DMS114 treated with DMSO at 0.1 percent for 48 hours (cell line): ENCODE data around the gene GCH1.
A peak's percentile ranks its signal among the peaks of the same experiment; 100 is the strongest.

Source experiments
- DNase-seq: peaks from one replicate; lab custom pipeline; 2025; ENCODE audit not compliant: unreplicated experiment; lab: John Stamatoyannopoulos, UW

Gene GCH1

DNA sequence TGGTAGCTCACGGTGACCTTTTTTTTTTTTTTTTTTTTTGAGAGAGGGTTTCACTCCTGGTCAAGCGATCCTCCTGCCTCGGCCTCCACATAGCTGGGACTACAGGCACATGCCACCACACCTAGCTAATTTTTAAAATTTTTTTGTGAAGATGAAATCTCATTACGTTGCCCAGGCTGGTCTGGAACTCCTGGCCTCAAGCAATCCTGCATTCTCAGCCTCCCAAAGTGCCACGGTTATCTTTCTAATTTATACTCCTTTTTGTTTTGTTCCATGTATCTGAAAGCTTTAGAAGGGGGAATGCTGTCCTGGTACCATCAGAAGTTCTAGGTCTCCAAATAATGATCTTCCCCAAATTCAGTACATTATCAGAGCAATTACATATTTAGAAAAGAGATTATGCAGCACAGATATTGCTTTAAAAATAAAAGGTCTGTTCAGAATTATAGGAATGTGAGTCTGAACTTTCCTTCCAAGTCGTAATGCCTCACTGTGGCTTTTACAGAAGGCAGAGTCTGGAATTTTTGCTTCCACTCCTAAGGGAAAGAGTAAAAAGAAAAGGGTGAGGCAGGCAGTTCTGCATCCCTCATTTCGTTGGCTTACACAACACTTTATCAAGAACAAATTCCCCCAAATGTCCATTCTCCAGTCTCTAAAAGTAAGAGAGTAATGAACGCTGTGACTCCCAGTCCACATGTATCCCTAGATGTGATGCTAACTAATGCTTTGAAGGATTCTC, 73.0 kb downstream of the GCH1 start:
- no peak for DNase-seq

DNA sequence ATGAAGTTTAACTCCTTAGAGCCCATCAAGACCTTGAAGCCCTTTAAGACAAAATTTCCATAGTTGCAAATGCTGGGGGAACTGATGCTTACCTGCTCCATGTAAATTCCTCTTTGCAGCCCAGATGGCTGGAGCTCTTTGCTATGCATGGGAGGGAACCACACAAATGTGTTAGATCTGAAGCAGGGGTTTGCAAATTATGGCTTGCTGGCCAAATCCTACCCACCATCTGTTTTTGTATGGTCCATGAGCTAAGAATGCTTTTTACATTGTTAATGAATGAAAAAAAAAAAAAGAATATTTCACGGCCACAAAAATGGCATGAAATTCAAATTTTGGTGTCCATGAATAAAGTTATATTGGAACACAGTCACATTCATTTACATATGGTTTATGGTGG, 74.6 kb downstream of the GCH1 start:
- DNase-seq = no peak

DNA sequence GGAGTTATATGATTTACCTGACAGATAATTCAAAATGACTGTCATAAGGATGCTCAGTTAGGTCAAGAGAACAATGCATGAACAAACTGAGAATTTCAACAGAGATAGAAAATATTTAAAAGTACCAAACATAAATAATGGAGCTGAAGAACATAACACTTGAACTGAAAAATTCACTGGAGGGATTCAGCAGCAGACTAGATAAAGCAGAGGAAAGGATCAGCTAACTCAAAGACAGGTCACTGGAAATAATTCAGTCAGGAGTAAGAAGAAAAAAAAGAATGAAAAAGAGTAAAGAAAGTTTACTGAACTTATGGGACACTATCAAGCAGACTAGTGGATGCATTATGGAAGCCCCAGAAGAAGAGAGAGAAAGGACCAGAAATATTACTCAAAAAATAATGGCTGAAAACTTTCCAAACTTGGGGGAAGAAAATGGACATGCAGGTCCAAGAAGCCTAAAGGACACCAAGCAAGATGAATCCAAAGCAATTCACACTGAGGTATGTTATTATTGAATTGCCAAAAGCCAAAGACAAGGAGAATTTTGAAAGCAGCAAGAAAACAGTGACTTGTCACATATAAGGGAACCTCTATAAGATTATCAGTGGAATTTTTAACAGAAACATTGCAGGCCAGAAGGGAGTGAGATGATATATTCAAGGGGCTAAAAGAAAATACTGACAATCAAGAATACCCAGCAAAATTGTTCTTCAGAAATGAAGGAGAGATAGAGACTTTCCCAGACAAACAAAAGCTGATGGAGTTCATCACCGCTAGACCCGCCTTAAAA, 78.7 kb downstream of the GCH1 start:
- no peak for DNase-seq

DNA sequence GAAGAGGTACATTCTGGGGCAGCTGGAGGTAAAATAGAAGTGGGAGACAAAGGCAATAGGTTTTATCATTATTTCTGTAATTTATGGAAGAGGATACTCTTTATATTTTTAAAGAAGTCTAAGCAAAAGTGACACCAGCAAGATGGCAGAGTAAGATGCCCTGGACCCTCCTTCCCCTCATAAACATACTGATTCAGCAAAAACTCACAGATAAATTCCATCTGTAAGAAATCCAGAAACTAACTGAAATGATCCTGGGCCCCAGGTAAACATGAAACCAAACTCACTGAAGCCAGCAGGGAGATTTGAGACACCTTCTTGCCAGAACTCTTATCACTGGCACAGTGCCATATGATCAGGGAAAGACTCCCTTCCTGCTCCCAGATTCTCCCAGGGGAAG, 79.9 kb downstream of the GCH1 start:
- no peak for DNase-seq

GRCh38 chr14:54818201-54819133, 84.2 kb downstream of the GCH1 start:
- no peak for DNase-seq

DNA sequence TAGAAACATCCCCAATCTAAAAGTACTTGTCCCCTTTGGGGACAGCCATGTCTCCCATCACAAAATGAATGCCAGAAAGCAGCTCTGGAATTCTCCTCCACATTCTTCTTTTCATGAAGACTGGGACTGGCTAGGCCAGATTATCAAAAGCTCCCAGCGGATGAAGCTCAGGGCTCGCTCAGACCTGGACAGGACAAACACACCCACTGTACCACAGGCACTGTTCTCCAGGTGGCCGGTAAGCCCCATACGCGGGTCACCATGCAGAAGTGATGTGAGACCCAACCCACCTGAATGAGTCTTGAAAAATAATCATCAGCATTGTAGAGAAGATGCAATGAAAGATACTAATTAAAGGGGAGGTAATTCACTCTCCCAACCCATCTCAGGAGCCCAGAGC, 85.1 kb downstream of the GCH1 start:
- no peak for DNase-seq

- no peak for DNase-seq
These were observed 86.2 kb downstream of the GCH1 start for GRCh38 chr14:54816450-54816849.

DNA sequence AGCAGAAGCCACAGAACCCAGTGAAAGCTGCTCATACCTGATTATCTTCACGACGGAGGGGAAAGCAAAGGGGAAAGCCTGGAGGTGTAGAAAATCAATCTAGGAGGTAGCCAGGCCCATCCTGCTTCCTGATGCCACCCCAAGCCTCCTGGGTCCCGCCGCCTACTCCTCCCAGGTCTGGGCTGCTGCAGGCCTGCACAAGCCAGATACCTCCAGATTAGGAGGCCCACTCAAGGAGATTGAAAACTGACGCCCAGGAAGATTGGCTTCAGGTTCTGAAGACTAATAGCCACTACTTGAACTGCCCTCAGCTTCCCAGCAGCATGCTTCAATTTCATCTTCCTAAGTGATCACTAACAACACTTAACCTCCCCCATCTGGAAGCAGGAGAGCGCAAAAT, 87.1 kb downstream of the GCH1 start:
- DNase-seq = no peak

DNA sequence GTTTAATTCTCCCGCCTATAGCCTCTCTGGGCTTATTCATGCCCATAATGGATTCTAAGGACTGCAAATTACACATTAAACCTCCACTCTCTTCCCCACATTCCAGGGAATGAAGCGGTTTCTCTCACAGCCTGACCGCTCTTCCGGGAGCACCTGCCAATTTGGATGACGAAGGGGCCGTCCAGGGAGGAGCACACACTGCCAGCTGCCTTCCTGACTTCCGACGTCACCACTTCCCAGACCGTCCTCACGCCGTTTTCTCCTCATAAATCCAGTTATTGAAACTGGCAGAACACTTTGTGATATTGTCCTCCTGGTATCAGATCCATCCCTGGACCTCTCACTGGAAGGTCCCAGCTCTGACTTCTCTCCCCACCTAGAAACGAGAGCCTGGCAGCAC, 87.6 kb downstream of the GCH1 start:
- DNase-seq = no peak

GRCh38 chr14:54814076-54814475, 88.5 kb downstream of the GCH1 start:
- no peak for DNase-seq

DNA sequence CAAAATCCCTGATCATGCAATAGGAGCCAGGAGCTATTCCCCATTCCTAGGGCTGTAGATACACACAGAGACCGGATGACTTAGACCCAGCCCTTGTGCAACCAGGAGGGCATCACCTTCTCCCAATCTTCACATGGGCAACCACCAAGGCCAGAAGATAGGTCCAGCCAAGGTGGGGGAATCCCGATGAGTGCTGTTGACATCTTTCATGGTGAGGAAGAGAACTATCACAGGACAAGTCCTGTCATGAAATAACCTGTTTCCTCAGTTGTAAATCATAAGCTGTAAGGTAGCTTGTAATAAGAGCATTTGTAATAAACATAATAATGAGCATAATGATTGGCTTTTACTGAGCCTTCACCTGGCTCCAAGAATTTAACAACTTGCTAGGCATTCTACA, 89.5 kb downstream of the GCH1 start:
- DNase-seq = no peak

DNA sequence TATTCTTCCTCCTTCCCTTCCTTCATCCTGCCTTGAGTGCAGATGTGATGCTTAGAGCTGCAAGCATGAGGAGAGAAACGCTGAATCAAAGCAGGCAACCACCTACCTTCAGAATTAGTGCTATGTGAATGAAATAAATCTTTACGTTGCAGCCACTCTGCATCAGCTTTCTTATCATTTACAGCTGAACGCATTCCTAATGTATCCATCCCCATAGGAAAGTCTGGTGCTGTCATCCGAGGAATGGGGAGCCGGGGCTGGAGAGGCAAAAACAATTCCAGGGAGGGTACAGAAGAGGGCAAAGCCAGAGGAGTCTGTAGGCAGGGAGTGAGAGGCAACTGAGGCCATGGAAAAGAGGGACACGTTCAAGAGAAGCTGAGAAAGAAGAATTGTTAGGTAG, 90.0 kb downstream of the GCH1 start:
- no peak for DNase-seq

- no peak for DNase-seq
These were observed 92.9 kb downstream of the GCH1 start for GRCh38 chr14:54809767-54810166.

- no peak for DNase-seq
These were observed 94.1 kb downstream of the GCH1 start for GRCh38 chr14:54808326-54809161.

DNA sequence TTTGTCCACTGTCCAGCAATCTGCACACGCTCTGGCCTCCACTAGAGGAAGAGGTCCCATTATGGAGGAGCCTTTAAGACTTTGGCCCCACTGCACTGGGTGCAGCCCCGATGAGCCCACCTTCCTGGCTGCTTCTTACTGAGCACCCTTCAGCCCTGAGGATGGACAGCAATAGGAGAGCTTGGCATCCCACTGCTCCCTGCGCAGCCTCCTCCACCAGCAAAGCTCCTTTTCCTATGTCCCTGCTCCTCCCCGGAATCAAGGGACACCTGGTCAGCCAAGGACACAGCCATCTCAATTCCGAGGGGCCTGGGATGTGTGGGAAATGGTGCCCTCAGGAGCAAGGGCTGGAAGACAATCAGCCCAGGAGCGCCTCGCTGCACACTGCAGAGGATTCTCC, 94.7 kb downstream of the GCH1 start:
- DNase-seq = no peak

- no peak for DNase-seq
These were observed 95.2 kb downstream of the GCH1 start for GRCh38 chr14:54807428-54807827.

- no peak for DNase-seq
These were observed 96.0 kb downstream of the GCH1 start for GRCh38 chr14:54806616-54807015.

DNA sequence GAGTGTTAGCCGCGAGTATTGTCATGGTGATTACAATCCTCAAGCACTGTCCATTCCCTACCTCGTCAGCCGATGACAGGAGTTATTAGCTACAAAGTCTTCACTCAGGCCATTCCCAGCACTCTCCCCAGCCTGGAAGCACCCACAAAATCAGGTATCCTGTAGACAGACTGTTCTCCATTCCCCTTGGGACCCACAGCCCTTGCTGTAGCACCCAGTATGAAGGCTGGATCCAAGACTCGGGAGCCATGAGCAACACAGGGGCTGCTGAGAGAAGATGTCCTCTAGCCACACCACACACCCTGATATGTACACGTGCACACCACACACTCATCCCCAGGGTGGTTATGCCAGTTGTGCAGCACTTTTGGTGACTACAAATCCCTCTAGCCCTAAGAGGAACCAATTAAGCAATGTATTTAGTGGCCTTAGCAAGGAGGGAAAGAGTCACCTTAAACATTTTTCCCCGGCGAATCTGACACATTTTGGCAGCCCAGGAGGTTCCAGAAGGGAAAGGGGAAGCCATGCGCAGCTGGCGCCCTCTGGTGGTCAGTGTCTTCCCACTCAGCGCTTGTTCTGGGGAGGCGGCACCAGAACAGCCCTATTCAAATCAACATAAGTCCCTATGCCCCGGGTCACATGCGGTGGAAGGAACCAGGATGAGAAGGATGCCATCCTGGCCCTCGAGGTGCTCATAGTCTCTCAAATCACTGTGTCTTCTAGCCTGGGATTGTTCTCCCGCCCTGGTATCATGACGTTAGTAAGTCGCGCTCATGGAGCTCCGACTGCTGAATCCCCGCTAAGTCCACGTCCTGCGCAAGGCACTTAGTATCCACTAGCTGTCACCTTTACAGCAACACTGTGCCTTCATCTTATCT, 96.9 kb downstream of the GCH1 start:
- peak; percentile 46 for DNase-seq

- no peak for DNase-seq
These were observed 97.6 kb downstream of the GCH1 start for GRCh38 chr14:54805070-54805444.

DNA sequence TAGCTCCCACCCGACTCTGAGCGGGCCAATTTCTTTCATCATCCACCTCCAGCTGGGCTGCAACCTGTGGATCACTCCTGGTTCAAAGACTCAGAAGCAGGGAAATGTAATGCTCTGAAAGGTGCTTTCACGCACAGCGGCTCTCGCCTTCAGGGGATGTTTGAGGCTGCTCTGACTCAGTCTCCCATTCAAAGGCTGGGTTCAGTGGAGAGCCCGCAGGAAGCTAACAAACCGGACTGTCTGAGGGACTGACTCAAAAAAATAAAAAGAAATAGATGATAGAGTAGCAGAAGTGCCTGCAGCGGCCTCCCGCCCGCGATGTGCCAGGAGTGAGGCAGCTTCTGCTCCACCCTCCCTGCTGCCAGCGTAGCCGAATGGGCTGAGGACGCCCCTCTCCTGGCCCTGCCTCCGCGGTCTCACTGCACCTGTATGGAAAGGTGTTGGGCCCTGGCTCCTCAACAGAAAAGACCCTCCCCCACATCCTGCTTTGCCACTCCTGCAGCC, 98.0 kb downstream of the GCH1 start:
- no peak for DNase-seq
